Heart right ventricle (tissue), 16 donors: Measurements from ENCODE around the gene SLC24A5. TPM values are rescaled to one million over a fixed set of nuclear protein-coding genes. Genes with fewer than 3 reads are reported as not detected.

Experiments
- ATAC-seq, 8 donors: fragments of 200-7000 bp; cut with Tn5 transposase; one replicate each; pipeline ENCODE4 v1.9.1; 2020; ENCODE audit warnings: mild to moderate bottlenecking in 8 of 8, moderate library complexity in 8 of 8, moderate number of reproducible peaks in 1 of 8
- DNase-seq, 2 donors: peaks; one replicate each; pipeline ENCODE4 v3.0.0-alpha.2; 2020
- H3K27ac ChIP-seq, 10 donors: fragments of 200-600 bp; sonication (generic) in 2 of 10; one replicate each; pipeline versions ENCODE4 v1.5.0 to v1.8.0; 2020 to 2022; ENCODE audit warnings: mild to moderate bottlenecking in 3 of 10
- H3K27me3 ChIP-seq, 7 donors: fragments of 200-600 bp; one replicate each; pipeline ENCODE4 v1.8.0; 2021 to 2022; ENCODE audit warnings: mild to moderate bottlenecking in 2 of 7
- H3K36me3 ChIP-seq, 9 donors: fragments of 200-600 bp; sonication (generic) in 1 of 9; one replicate each; pipeline versions ENCODE4 v1.5.0 to v1.8.0; 2020 to 2022; ENCODE audit warnings: mild to moderate bottlenecking in 2 of 9
- H3K4me1 ChIP-seq, 9 donors: fragments of 200-600 bp; sonication (generic) in 1 of 9; one replicate each; pipeline versions ENCODE4 v1.5.0 to v1.8.0; 2020 to 2022; ENCODE audit warnings: mild to moderate bottlenecking in 4 of 9
- H3K4me3 ChIP-seq, 10 donors: fragments of 200-600 bp; sonication (generic) in 2 of 10; one replicate each; pipeline versions ENCODE4 v1.5.0 to v1.8.0; 2020 to 2022; ENCODE audit warnings: mild to moderate bottlenecking in 7 of 10, moderate library complexity in 2 of 10
- H3K9me3 ChIP-seq, 11 donors: fragments of 200-600 bp in 10 of 11; sonication (generic) in 2 of 11; one replicate each; pipeline versions ENCODE4 v1.5.0 to v1.8.0; 2013 to 2022; ENCODE audit warnings: mild to moderate bottlenecking in 2 of 11, control low read depth in 1 of 11, moderate library complexity in 1 of 11
- CTCF ChIP-seq, 9 donors: fragments of 200-600 bp; sonication (generic) in 2 of 9; IDR thresholded peaks; one replicate each; pipeline versions ENCODE4 v1.5.0 to v1.8.0; 2021 to 2022; ENCODE audit warnings: antibody characterized with exemption in 9 of 9, mild to moderate bottlenecking in 5 of 9, moderate library complexity in 1 of 9
- WGBS, 2 donors: extraction: QIAGEN DNeasy Blood & Tissue Kit; methylation state at CpG; one replicate each; pipeline ENCODE4 v1.1.7; 2013; ENCODE audit warnings: inconsistent platforms in 1 of 2; 5-methylcytosine and 5-hydroxymethylcytosine counted together
- intact Hi-C, 10 donors: fragments of 100-400 bp; cut with DNase I; formaldehyde crosslinking; loops; one replicate each; pipeline versions ENCODE4 v1.11.1 to v1.14.2; 2022
- polyA plus RNA-seq, 2 donors: library from polyadenylated mRNA; stranded (reverse); fragments of 200-250 nt; gene quantifications; one replicate each; pipeline ENCODE4 v1.2.3, GENCODE V29; 2013
- total RNA-seq, 10 donors: library from RNA; stranded (reverse); fragmentation: NEBNext Ultra II Directional in 3 of 10; extraction: Animal tissue kit (Norgen Biotek cat#: 25700) in 3 of 10; gene quantifications; one replicate each; pipeline versions ENCODE4 v1.2.1 to v1.2.4, GENCODE V29; 2021 to 2023
- donor health status: Arrhythmogenic right ventricular cardiomyopathy.
- donor health status: ischemic (EF 13 %, LVEDD 7.1; RV severe dilation, severe dysfunction).
- donor health status: healthy with polysubstance abuse.
- donor health status: DM: no; HTN: yes; CAD: no.
- donor health status: DM: no; HTN: no; CAD: no.
- donor health status: ischemic (EF 25% LVEDD 6.9; RV normal size, moderate dysfunction).
- donor health status: ischemic (EF 25% LVEDD 5.7; RV mildly dilated, moderate dysfunction).
- donor health status: healthy.
- donor health status: DM: yes; HTN: yes; CAD: no.
- donor health status: Ischemic cardiomyopathy.
- donor health status: ischemic (EF 35%, LVEDD 5.7; RV mildly dilated, moderate dysfunction).
- donor health status: nonischemic (EF 11% LVEDD 7.7; RV severe dilation, severe dysfunction).
- donor health status: DM: yes; HTN: yes; CAD: no.
- donor health status: PGD.
- donor health status: ischemic (EF 29% LVEDD 5.4; RV normal size, mild dysfunction).
- donor health status: nonischemic (EF 23%, LVEDD 6.1; RV moderate dilation, normal function).

The SLC24A5 gene
- total and polyA plus RNA-seq, 12 donors: not detected

GRCh38 chr15:48147358-48147757 lies 26.6 kb downstream of the SLC24A5 start:
- ATAC-seq: no peak
- DNase-seq: no peak
- no peak for TF ChIP-seq CTCF (IDR thresholded peaks at IDR 0.05)
- H3K4me3 ChIP-seq: no peak overlapping the region
- no peak overlapping the region for H3K27ac ChIP-seq
- no peaks in the 10 kb centered on the region for H3K27me3 ChIP-seq
- H3K4me1 ChIP-seq: peaks cover 0 to 17% (median 8%) of the 10 kb centered on the region in 9 donors
- peaks cover 0 to 46% (median 0%) of the 10 kb centered on the region in 9 donors for H3K36me3 ChIP-seq
- no peaks in the 10 kb centered on the region for H3K9me3 ChIP-seq
- intact Hi-C loops: no loop called here

GRCh38 chr15:48149858-48150257 lies 29.1 kb downstream of the SLC24A5 start:
- no peaks in the 10 kb centered on the region for H3K27me3 ChIP-seq
- no peak for TF ChIP-seq CTCF (IDR thresholded peaks at IDR 0.05)
- intact Hi-C loops: no loop called here
- H3K4me1 ChIP-seq: peaks cover 0 to 3% (median 0%) of the 10 kb centered on the region in 9 donors
- DNase-seq (no peak), ATAC-seq (no peak)
- no peak overlapping the region for H3K27ac ChIP-seq
- 61% methylated on average over 4 of the region's 4 CpGs for WGBS, 2 donors
- H3K36me3 ChIP-seq: peaks cover 0 to 54% (median 0%) of the 10 kb centered on the region in 9 donors
- H3K4me3 ChIP-seq: no peak overlapping the region
- H3K9me3 ChIP-seq: no peaks in the 10 kb centered on the region

- no peak for TF ChIP-seq CTCF (IDR thresholded peaks at IDR 0.05)
- H3K27me3 ChIP-seq: no peaks in the 10 kb centered on the region
- no peaks in the 10 kb centered on the region for H3K4me1 ChIP-seq
- H3K4me3 ChIP-seq: no peak overlapping the region
- H3K9me3 ChIP-seq: no peaks in the 10 kb centered on the region
- no peak overlapping the region for H3K27ac ChIP-seq
- intact Hi-C loops: no loop called here
- WGBS, 2 donors: 91 to 92% methylated on average over 2 of the region's 2 CpGs
- no peak for DNase-seq
- peaks cover 0 to 54% (median 0%) of the 10 kb centered on the region in 9 donors for H3K36me3 ChIP-seq
- no peak for ATAC-seq
These were observed 32.7 kb downstream of the SLC24A5 start for GRCh38 chr15:48153526-48153925.

- no peak overlapping the region for H3K4me3 ChIP-seq
- no peak overlapping the region for H3K27ac ChIP-seq
- no peak for TF ChIP-seq CTCF (IDR thresholded peaks at IDR 0.05)
- WGBS, 2 donors: 59 to 61% methylated on average over 3 of the region's 3 CpGs
- H3K36me3 ChIP-seq: peaks cover 0 to 8% (median 0%) of the 10 kb centered on the region in 9 donors
- no peak for DNase-seq
- ATAC-seq: no peak
- no peaks in the 10 kb centered on the region for H3K4me1 ChIP-seq
- intact Hi-C loops: no loop called here
- peaks cover 0 to 19% (median 0%) of the 10 kb centered on the region in 11 donors for H3K9me3 ChIP-seq
- no peaks in the 10 kb centered on the region for H3K27me3 ChIP-seq
These were observed 47.8 kb downstream of the SLC24A5 start for GRCh38 chr15:48168616-48169015.
